Fibroblast of peridontal ligament (primary cell): ENCODE measurements around the gene PRPH2.

Experiments used
- DNase-seq: peaks from one replicate; pipeline ENCODE4 v3.0.0-alpha.2; 2010; ENCODE audit errors: extremely low read depth

Gene PRPH2, protein sequence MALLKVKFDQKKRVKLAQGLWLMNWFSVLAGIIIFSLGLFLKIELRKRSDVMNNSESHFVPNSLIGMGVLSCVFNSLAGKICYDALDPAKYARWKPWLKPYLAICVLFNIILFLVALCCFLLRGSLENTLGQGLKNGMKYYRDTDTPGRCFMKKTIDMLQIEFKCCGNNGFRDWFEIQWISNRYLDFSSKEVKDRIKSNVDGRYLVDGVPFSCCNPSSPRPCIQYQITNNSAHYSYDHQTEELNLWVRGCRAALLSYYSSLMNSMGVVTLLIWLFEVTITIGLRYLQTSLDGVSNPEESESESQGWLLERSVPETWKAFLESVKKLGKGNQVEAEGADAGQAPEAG

GRCh38 chr6:42722497-42722896 lies at the start of gene PRPH2:
PRPH2 (minus strand) TSS chr6:42722597; CDS start chr6:42722334, 263 bp downstream.
- no peak for DNase-seq

GRCh38 chr6:42771741-42772100 lies 49.3 kb upstream of the PRPH2 start:
- no peak for DNase-seq

GRCh38 chr6:42769836-42770235 lies 47.4 kb upstream of the PRPH2 start:
- no peak for DNase-seq

- no peak for DNase-seq
These were observed 46.7 kb upstream of the PRPH2 start for GRCh38 chr6:42769051-42769450.

- peak; percentile 63 for DNase-seq
These were observed 43.8 kb upstream of the PRPH2 start for GRCh38 chr6:42766163-42766670.

DNA sequence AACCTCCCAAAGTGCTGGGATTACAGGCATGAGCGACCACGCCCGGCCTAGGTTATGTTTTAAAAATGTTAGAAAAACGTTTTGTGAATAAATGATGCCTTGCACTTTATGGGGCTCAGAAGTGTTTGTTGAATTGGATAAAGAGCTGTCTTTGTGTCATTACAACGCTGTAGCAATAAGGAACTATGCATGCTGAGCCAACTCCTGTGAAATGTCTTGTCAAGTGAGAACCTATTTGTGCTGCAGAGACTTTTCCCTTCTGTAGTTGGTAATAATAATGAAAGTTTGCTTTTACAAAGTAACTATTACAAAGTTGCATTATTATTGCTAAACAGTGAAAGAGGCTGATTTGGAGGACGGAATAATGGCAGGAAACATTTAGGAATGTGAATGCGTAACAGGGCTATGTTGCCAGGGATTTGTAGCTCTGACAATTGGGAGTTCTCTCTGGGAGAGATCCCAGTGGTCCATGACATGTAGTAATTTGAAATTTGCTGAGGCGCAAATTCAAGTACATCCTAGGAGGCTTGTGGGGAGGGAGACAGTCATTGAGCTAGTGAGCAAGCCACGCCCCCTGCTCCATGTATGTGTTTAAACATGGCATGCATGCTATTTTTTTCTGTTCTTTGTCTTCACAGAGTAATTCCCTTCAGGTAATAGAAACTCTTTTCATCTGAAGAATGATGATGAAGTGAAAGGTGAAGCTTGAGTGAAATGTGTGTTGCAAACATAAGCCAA lies 42.7 kb upstream of the PRPH2 start:
- DNase-seq, result no peak

- DNase-seq, result no peak
These were observed 40.6 kb upstream of the PRPH2 start for GRCh38 chr6:42762950-42763349.

GRCh38 chr6:42762426-42762859 lies 40.0 kb upstream of the PRPH2 start:
- no peak for DNase-seq

GRCh38 chr6:42761287-42762067 lies 39.1 kb upstream of the PRPH2 start:
- DNase-seq, result no peak

DNA sequence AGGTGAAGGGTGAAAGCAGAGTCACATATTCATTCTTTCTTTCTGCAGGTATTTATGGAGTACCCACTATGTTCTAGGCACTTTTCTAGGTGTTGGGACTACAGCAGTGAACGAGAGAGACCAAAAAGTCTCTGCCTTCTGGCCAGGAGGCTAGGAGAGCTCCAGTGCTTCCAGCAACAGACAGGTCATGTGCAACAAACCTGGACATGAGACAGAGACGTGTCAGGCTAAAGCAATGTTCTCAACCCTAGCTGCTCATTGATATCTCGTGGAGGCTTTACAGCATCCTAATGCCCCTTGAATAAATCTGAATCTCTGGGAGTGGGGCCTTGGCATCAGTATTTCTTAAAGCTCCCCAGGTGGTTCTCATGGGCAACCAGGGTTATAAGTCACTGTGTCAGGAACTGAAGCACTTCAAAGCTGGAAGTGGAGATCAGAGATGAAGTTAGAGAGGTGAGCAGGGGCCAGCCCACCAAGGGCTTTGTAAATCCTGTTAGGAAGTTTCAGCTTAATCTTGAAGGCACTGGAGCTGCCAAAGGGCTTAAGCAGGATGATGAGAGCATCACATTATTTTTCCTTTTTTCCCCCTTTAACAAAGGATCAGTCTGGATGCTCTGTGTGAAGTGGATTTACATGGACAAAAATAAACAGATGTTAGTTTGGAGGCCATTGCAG lies 36.5 kb upstream of the PRPH2 start:
- no peak for DNase-seq

DNA sequence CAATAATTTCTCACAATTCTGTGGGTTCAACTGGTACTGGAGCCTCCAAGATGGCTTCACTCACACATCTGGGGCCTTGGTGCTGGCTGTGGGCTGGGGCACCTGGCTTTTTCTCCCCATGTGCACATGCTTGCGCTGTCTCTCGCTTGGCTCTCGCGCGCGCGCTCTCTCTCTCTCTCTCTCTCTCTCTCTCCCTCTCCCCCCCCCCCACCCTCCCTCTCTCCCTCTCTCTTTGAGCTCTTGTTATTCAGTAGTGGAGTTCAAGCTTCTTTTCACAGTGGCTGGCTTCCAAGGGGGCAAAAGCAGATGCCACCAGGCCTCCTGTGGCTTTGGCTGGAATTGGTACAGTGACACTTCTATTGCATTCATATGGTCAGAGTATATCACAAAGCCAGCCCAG lies 34.3 kb upstream of the PRPH2 start:
- DNase-seq, result no peak

GRCh38 chr6:42754759-42755158 lies 32.4 kb upstream of the PRPH2 start:
- no peak for DNase-seq

- DNase-seq, result no peak
These were observed 28.7 kb upstream of the PRPH2 start for GRCh38 chr6:42751055-42751454.

GRCh38 chr6:42748203-42748898 lies 26.0 kb upstream of the PRPH2 start:
- DNase-seq, result no peak

DNA sequence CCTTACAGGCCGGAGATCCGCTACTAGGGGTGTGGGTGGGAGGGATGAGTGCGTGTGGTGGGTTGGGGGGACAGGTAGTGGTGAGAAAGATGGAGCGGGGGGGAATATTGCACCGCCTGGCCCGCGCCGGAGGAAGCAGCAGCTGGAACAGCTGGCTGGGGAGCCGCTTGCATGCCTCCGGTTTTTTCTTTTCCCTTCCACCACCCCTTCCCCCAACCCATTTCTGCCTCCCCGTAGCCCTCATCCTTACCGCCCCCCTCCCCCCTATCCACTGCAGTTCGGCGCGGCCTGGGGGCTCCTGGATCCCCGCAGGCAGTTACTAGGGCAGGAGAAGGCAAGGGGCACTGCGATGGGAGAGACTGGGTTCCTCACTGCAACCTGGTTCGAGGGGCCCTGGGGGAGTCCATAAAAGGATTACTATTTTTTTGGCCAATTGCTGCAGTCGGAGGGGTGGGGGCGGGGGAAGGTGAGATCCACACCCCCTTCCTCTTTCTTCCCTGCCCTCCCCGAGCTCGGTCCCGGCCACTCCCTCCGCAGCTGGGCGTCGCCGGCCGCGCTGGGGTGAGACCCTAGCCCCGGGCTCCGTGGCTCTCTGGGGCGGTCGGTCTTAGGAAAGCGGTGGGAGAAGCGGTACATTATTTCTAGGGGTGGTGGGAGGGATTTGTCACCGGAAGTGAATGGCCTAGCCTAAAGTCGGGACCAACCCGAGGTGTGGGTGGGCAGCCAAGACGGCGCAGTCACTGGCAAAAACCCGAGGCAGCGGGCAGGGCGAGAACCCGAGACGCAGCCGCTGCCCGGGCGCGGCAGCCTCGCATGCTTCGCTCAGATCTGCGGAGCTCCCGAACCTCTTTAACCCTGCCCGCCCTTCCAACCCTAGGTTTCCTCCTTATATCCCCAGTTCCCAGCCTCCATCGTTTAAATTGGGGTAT lies 24.3 kb upstream of the PRPH2 start:
- DNase-seq, result peak; percentile 88

GRCh38 chr6:42745640-42746462 lies 23.5 kb upstream of the PRPH2 start, which contains the start of gene TBCC:
TBCC (minus strand) TSS chr6:42746103; CDS start chr6:42746073, 30 bp downstream.
- DNase-seq, result peak; percentile 98

- DNase-seq, result peak; percentile 31
These were observed 22.8 kb upstream of the PRPH2 start for GRCh38 chr6:42745083-42745639.

DNA sequence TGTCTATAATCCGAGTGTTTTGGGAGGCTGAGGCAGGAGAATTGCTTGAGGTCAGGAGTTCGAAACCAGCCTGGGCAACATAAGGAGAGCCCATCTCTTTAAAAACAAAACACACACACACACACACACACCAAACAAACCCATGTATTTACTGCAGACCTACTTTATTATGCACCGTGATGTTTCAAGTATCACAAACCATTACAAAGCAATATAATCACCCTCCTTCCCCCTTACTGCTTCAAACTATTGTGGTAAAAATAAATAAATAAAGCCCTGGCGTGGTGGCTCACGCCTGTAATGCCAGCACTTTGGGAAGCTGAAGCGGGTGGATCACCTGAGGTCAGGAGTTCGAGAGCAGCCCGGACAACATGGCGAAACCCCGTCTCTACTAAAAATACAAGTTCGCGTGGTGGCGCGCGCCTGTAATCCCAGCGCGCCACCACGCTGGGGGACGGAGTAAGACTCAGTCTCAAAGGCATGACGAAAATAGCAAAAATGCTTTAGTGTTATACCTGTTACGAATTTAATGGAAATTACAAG lies 22.0 kb upstream of the PRPH2 start:
- no peak for DNase-seq
